CD4-positive, CD25-positive, alpha-beta regulatory T cell (primary cell): ENCODE results near the gene PHC2. TPM values are rescaled to one million over a fixed set of nuclear protein-coding genes. Genes with fewer than 3 reads are reported as not detected.
A peak's percentile ranks its signal among the peaks of the same experiment; 100 is the strongest.

Experiments used
- ATAC-seq, 2 donors: fragments of 150-1000 bp; cut with Tn5 transposase; one replicate each; pipeline ENCODE4 v1.10.0; 2021; ENCODE audit warnings: low read depth in 2 of 2, moderate number of reproducible peaks in 2 of 2, moderate library complexity in 1 of 2
- DNase-seq, 3 donors: peaks; one replicate each; pipeline versions ENCODE4 v3.0.0 to v3.0.0-alpha.2; 2012 to 2022; ENCODE audit warnings: mixed read lengths in 1 of 3
- H3K27ac ChIP-seq: one replicate; pipeline ENCODE4 v1.7.0; 2013; ENCODE audit warnings: mild to moderate bottlenecking, low read length; ENCODE audit not compliant: insufficient read depth, poor library complexity, severe bottlenecking
- H3K27me3 ChIP-seq: one replicate; pipeline ENCODE4 v1.7.0; 2013; ENCODE audit warnings: low read length; ENCODE audit not compliant: control insufficient read depth, insufficient read depth
- H3K36me3 ChIP-seq: one replicate; pipeline ENCODE4 v1.7.0; 2013; ENCODE audit warnings: mild to moderate bottlenecking, low read length, moderate library complexity; ENCODE audit not compliant: control insufficient read depth, insufficient read depth
- H3K4me1 ChIP-seq: 2 replicates; pipeline ENCODE4 v1.7.0; 2013; ENCODE audit warnings: mild to moderate bottlenecking, low read length; ENCODE audit not compliant: insufficient read depth, control insufficient read depth, poor library complexity, severe bottlenecking
- H3K4me3 ChIP-seq: one replicate; pipeline ENCODE4 v1.7.0; 2013; ENCODE audit warnings: low read depth, mild to moderate bottlenecking, low read length, moderate library complexity
- H3K9me3 ChIP-seq, 2 experiments: 1 replicate in 1 of 2; 2 replicates in 1 of 2; pipeline ENCODE4 v1.7.0; 2013; ENCODE audit warnings: low read length in 2 of 2, mild to moderate bottlenecking in 1 of 2, moderate library complexity in 1 of 2; ENCODE audit not compliant: control insufficient read depth in 2 of 2
- H3K27ac Mint-ChIP-seq, 3 donors: one replicate each; pipeline ENCODE4 v1.8.0; 2020 to 2022; ENCODE audit warnings: mild to moderate bottlenecking in 3 of 3, mixed read lengths in 3 of 3, moderate library complexity in 2 of 3
- H3K27me3 Mint-ChIP-seq: one replicate; pipeline ENCODE4 v1.8.0; 2022; ENCODE audit warnings: mild to moderate bottlenecking, mixed read lengths
- H3K36me3 Mint-ChIP-seq: one replicate; pipeline ENCODE4 v1.8.0; 2020; ENCODE audit warnings: mixed read lengths
- H3K4me1 Mint-ChIP-seq, 4 donors: one replicate each; pipeline ENCODE4 v1.8.0; 2020 to 2022; ENCODE audit warnings: mixed read lengths in 4 of 4, mild to moderate bottlenecking in 1 of 4
- H3K4me3 Mint-ChIP-seq, 4 donors: one replicate each; pipeline ENCODE4 v1.8.0; 2020 to 2022; ENCODE audit warnings: mild to moderate bottlenecking in 4 of 4, mixed read lengths in 4 of 4, moderate library complexity in 3 of 4
- H3K9me3 Mint-ChIP-seq, 7 donors: one replicate each; pipeline ENCODE4 v1.8.0; 2020 to 2022; ENCODE audit warnings: mixed read lengths in 7 of 7, mild to moderate bottlenecking in 3 of 7, moderate library complexity in 2 of 7
- polyA plus RNA-seq, 4 donors: library from polyadenylated mRNA; unstranded; fragments of 300-500 nt; fragmentation: Illumina TruSeq; gene quantifications; one replicate each; pipeline ENCODE4 v1.2.3, GENCODE V29; 2021
- total RNA-seq: library from RNA; stranded (reverse); gene quantifications from one replicate; pipeline ENCODE4 v1.2.3, GENCODE V29; 2022

The PHC2 gene
- total and polyA plus RNA-seq, 5 donors from 2014 or later: 9.7 to 34.8 (median 20.7) TPM

DNA sequence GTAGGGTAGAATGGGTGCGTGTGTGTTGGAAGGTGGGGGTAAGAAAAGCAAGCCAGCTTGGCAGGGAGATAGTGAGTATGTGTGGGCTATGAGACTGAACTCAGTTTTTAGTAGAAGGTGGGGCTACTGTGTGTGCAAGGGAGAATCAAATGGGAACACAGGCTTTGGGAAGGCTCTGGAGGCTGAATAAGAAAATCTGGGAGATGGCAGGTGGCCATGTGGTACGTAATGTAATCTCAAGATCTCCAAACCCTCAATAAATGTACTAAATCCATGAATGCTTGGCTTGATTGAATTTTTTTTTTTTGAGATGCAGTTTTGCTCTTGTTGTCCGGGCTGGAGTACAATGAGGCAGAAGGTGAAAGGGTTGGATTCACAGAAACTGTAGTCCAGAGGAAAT lies 38.1 kb upstream of the PHC2 start:
- DNase-seq: no peak
- Histone ChIP-seq H3K36me3 (no peaks in the 10 kb centered on the region), H3K9me3 (no peaks in the 10 kb centered on the region), H3K27me3 (no peaks in the 10 kb centered on the region), H3K4me3 (no peak overlapping the region), H3K4me1 (peaks cover 11% of the 10 kb centered on the region), H3K27ac (no peak overlapping the region)
- Mint-ChIP-seq H3K4me3 (no peak overlapping the region), H3K27me3 (peaks cover 13% of the 10 kb centered on the region), H3K36me3 (no peaks in the 10 kb centered on the region), H3K4me1 (peaks cover 4 to 29% (median 18%) of the 10 kb centered on the region in 4 donors), H3K9me3 (no peaks in the 10 kb centered on the region), H3K27ac (no peak overlapping the region)
- no peak for ATAC-seq

DNA sequence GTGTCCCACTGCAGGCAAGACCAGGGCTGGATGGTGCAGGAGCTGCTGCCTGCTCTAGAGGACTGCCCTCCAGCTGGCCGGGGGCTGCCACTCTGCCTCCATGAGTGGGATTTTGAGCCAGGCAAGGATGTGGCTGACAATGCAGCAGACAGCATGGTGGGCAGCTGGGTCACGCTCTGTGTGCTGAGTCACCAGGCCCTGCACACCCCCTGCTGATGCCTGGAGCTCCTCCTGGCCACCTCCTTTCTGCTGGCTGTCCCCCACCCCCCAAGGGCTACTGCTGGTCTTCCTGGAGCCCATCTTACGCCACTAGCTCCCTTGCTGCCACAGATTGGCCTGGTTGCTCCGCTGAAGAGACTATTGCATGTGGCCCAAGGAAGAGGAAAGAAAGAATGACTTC lies 37.6 kb upstream of the PHC2 start:
- Mint-ChIP-seq H3K9me3 (no peaks in the 10 kb centered on the region), H3K36me3 (no peaks in the 10 kb centered on the region), H3K27ac (no peak overlapping the region), H3K27me3 (peaks cover 13% of the 10 kb centered on the region), H3K4me3 (no peak overlapping the region), H3K4me1 (peaks cover 4 to 29% (median 17%) of the 10 kb centered on the region in 4 donors)
- no peaks in the 10 kb centered on the region for H3K36me3 ChIP-seq
- no peaks in the 10 kb centered on the region for H3K9me3 ChIP-seq
- peaks cover 11% of the 10 kb centered on the region for H3K4me1 ChIP-seq
- H3K27ac ChIP-seq: no peak overlapping the region
- no peak for DNase-seq
- no peaks in the 10 kb centered on the region for H3K27me3 ChIP-seq
- ATAC-seq: no peak
- no peak overlapping the region for H3K4me3 ChIP-seq

DNA sequence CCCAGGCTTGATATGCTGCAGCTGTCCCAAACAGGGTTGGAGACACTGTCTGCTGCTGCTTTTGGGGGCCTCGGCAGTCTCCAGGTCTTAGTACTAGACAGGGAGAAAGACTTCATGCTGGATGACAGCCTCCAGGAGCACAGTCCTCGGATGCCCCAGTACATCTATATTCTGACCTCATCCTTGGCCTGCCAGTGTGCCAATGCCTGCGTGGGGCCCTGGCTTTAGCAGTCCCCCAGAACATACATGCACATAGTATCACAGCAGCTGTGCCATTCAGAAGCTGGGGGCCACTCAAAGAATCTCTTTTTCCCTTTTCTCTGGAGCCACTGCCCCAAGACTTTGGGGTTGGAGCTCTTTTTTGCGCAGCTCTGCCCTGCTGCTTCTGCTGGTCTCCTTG lies 37.1 kb upstream of the PHC2 start:
- H3K27me3 Mint-ChIP-seq: peaks cover 13% of the 10 kb centered on the region
- no peak for ATAC-seq

GRCh38 chr1:33466159-33466558 lies 35.3 kb upstream of the PHC2 start:
- Histone ChIP-seq H3K36me3 (no peaks in the 10 kb centered on the region), H3K9me3 (no peaks in the 10 kb centered on the region), H3K4me1 (no peaks in the 10 kb centered on the region), H3K27me3 (no peaks in the 10 kb centered on the region), H3K27ac (no peak overlapping the region), H3K4me3 (no peak overlapping the region)
- no peak overlapping the region for H3K27ac Mint-ChIP-seq
- ATAC-seq: no peak
- no peaks in the 10 kb centered on the region for H3K36me3 Mint-ChIP-seq
- peaks cover 13% of the 10 kb centered on the region for H3K27me3 Mint-ChIP-seq
- peaks cover 0 to 6% (median 4%) of the 10 kb centered on the region in 4 donors for H3K4me1 Mint-ChIP-seq
- DNase-seq: no peak
- no peaks in the 10 kb centered on the region for H3K9me3 Mint-ChIP-seq
- H3K4me3 Mint-ChIP-seq: no peak overlapping the region

More for the DNA sequence above, 37.1 kb upstream of the PHC2 start:
- no peak overlapping the region for H3K27ac ChIP-seq
- Mint-ChIP-seq H3K4me1 (peaks cover 4 to 24% (median 14%) of the 10 kb centered on the region in 4 donors), H3K27ac (no peak overlapping the region), H3K36me3 (no peaks in the 10 kb centered on the region), H3K4me3 (no peak overlapping the region), H3K9me3 (no peaks in the 10 kb centered on the region)
- peaks cover 11% of the 10 kb centered on the region for H3K4me1 ChIP-seq
- H3K27me3 ChIP-seq: no peaks in the 10 kb centered on the region
- no peaks in the 10 kb centered on the region for H3K9me3 ChIP-seq
- no peaks in the 10 kb centered on the region for H3K36me3 ChIP-seq
- no peak for DNase-seq
- H3K4me3 ChIP-seq: no peak overlapping the region

DNA sequence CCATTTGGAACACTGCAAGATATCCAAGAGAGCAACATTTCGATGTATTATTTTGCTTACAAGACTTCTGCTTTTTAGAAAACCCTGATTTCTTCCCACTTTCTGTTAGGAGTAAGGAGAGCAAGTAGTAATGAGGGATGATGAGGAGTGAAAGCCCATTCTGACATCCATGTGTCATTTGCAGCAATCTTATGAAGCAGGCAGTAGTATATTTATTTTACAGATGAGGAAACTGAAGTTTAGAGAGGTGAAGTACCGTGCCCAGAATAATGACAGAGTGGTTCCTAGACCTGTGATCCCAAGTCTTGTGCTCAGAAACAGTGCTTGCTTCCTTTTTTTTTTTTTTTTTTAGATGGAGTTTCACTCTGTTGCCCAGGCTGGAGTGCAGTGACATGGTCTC lies 34.4 kb upstream of the PHC2 start:
- H3K4me1 ChIP-seq: no peaks in the 10 kb centered on the region
- no peaks in the 10 kb centered on the region for H3K9me3 Mint-ChIP-seq
- H3K27ac Mint-ChIP-seq: no peak overlapping the region
- H3K36me3 Mint-ChIP-seq: no peaks in the 10 kb centered on the region
- H3K27me3 Mint-ChIP-seq: peaks cover 13% of the 10 kb centered on the region
- no peak overlapping the region for H3K4me3 Mint-ChIP-seq
- no peak overlapping the region for H3K4me3 ChIP-seq
- no peak overlapping the region for H3K27ac ChIP-seq
- no peaks in the 10 kb centered on the region for H3K36me3 ChIP-seq
- no peaks in the 10 kb centered on the region for H3K27me3 ChIP-seq
- H3K4me1 Mint-ChIP-seq: no peaks in the 10 kb centered on the region
- ATAC-seq (no peak), DNase-seq (no peak)
- H3K9me3 ChIP-seq: no peaks in the 10 kb centered on the region

GRCh38 chr1:33464552-33464951 lies 33.7 kb upstream of the PHC2 start:
- H3K9me3 ChIP-seq: no peaks in the 10 kb centered on the region
- H3K4me3 ChIP-seq: no peak overlapping the region
- Mint-ChIP-seq H3K4me1 (no peaks in the 10 kb centered on the region), H3K4me3 (no peak overlapping the region), H3K27ac (no peak overlapping the region), H3K36me3 (no peaks in the 10 kb centered on the region), H3K9me3 (no peaks in the 10 kb centered on the region), H3K27me3 (peaks cover 13% of the 10 kb centered on the region)
- no peaks in the 10 kb centered on the region for H3K36me3 ChIP-seq
- no peaks in the 10 kb centered on the region for H3K27me3 ChIP-seq
- ATAC-seq: no peak
- no peak overlapping the region for H3K27ac ChIP-seq
- DNase-seq: no peak
- no peaks in the 10 kb centered on the region for H3K4me1 ChIP-seq

GRCh38 chr1:33462405-33463164 lies 31.7 kb upstream of the PHC2 start:
- no peaks in the 10 kb centered on the region for H3K36me3 ChIP-seq
- DNase-seq (no peak), ATAC-seq (no peak)
- Mint-ChIP-seq H3K36me3 (no peaks in the 10 kb centered on the region), H3K27me3 (peaks cover 13% of the 10 kb centered on the region), H3K4me3 (no peak overlapping the region), H3K9me3 (no peaks in the 10 kb centered on the region), H3K4me1 (no peaks in the 10 kb centered on the region), H3K27ac (peak overlapping the region in 1 of 3 donors; percentile 26)
- no peaks in the 10 kb centered on the region for H3K27me3 ChIP-seq
- no peak overlapping the region for H3K4me3 ChIP-seq
- H3K4me1 ChIP-seq: no peaks in the 10 kb centered on the region
- no peaks in the 10 kb centered on the region for H3K9me3 ChIP-seq
- H3K27ac ChIP-seq: no peak overlapping the region

GRCh38 chr1:33460947-33461629 lies 30.2 kb upstream of the PHC2 start:
- Mint-ChIP-seq H3K4me3 (no peak overlapping the region), H3K4me1 (no peaks in the 10 kb centered on the region), H3K27me3 (peaks cover 17% of the 10 kb centered on the region), H3K27ac (no peak overlapping the region), H3K36me3 (no peaks in the 10 kb centered on the region), H3K9me3 (no peaks in the 10 kb centered on the region)
- no peaks in the 10 kb centered on the region for H3K36me3 ChIP-seq
- H3K27ac ChIP-seq: no peak overlapping the region
- no peaks in the 10 kb centered on the region for H3K4me1 ChIP-seq
- H3K4me3 ChIP-seq: no peak overlapping the region
- no peaks in the 10 kb centered on the region for H3K9me3 ChIP-seq
- no peak for DNase-seq
- H3K27me3 ChIP-seq: no peaks in the 10 kb centered on the region
- ATAC-seq: no peak
